Endothelial cell of umbilical vein (primary cell): ENCODE measurements around the gene DNAJC12. TPM values are rescaled to one million over a fixed set of nuclear protein-coding genes. Genes with fewer than 3 reads are reported as not detected.

Experiments used
- BruUV-seq: library from RNA; stranded (reverse); fragments of 400-500 nt; replicated peaks from 2 replicates; lab custom pipeline; 2021; lab: Mats Ljungman, UMichigan
- CTCF ChIA-PET: fragments of 300-600, 350-600 bp; sonication (Branson Sonifier 250); formaldehyde crosslinking; loops from one replicate; lab custom pipeline; 2021; ENCODE audit warnings: antibody characterized with exemption, inconsistent platforms; lab: Charles Lee
- POLR2A ChIA-PET: fragments of 300-600, 350-600 bp; sonication (Branson Sonifier 250); formaldehyde crosslinking; loops from one replicate; lab custom pipeline; 2021; ENCODE audit warnings: antibody characterized with exemption, inconsistent platforms; lab: Charles Lee
- DNase-seq: peaks from one replicate; pipeline ENCODE4 v3.0.0-alpha.2; 2011; ENCODE audit warnings: low read depth, low spot score
- FAIRE-seq: peaks from 2 replicates; lab custom pipeline; 2011; peaks lifted over from hg19 to GRCh38; lab: Jason Lieb, UNC
- H2AFZ ChIP-seq: 2 replicates; pipeline ENCODE4 v1.6.0; 2012; ENCODE audit warnings: low read depth, low read length, control low read depth, inconsistent platforms
- H3K27ac ChIP-seq: 2 replicates; pipeline ENCODE4 v1.5.1; 2011; ENCODE audit warnings: low read depth, mild to moderate bottlenecking, control low read depth, low read length, moderate library complexity; ENCODE audit not compliant: insufficient read depth
- H3K27me3 ChIP-seq, 2 experiments: 2 replicates each; pipeline versions ENCODE4 v1.6.0 to v1.6.1; 2011; ENCODE audit warnings: low read length in 2 of 2, mixed read lengths in 1 of 2; ENCODE audit not compliant: control insufficient read depth in 2 of 2, insufficient read depth in 2 of 2
- H3K36me3 ChIP-seq, 2 experiments: 2 replicates in 1 of 2; 3 replicates in 1 of 2; pipeline ENCODE4 v1.5.1; 2011; ENCODE audit warnings: low read length in 2 of 2, mild to moderate bottlenecking in 1 of 2, moderate library complexity in 1 of 2; ENCODE audit not compliant: control insufficient read depth in 2 of 2, insufficient read depth in 2 of 2; ENCODE audit errors: extremely low read depth in 1 of 2
- H3K4me1 ChIP-seq: 3 replicates; pipeline ENCODE4 v1.5.1; 2011; ENCODE audit warnings: mild to moderate bottlenecking, low read length; ENCODE audit not compliant: control insufficient read depth, insufficient read depth; ENCODE audit errors: extremely low read depth
- H3K4me2 ChIP-seq: 2 replicates; pipeline ENCODE4 v1.6.1; 2011; ENCODE audit warnings: low read length, control low read depth, mixed read lengths; ENCODE audit not compliant: insufficient read depth
- H3K4me3 ChIP-seq, 3 experiments: fragments of 200-600 bp in 1 of 3; sonication (generic), shearing (Covaris generic) in 1 of 3; replicated peaks in 1 of 3; 2 replicates each; pipeline ENCODE4 v1.5.1; 2011 to 2016; ENCODE audit warnings: control low read depth in 3 of 3, low read length in 3 of 3, mild to moderate bottlenecking in 2 of 3, inconsistent platforms in 1 of 3, low read depth in 1 of 3, moderate library complexity in 1 of 3; ENCODE audit not compliant: insufficient read depth in 1 of 3
- H3K79me2 ChIP-seq: 2 replicates; pipeline ENCODE4 v1.6.0; 2012; ENCODE audit warnings: low read length, inconsistent platforms; ENCODE audit not compliant: control insufficient read depth, insufficient read depth
- H3K9ac ChIP-seq: replicated peaks from 2 replicates; pipeline ENCODE3; 2011; ENCODE audit warnings: low read length, control low read depth; ENCODE audit not compliant: insufficient read depth; ENCODE audit errors: extremely low read depth
- H3K9me1 ChIP-seq: replicated peaks from 3 replicates; pipeline ENCODE4 v1.6.0; 2011; ENCODE audit warnings: mild to moderate bottlenecking, low read length; ENCODE audit not compliant: control insufficient read depth, insufficient read depth; ENCODE audit errors: extremely low read depth
- H3K9me3 ChIP-seq: replicated peaks from 2 replicates; pipeline ENCODE4 v1.5.1; 2012; ENCODE audit warnings: low read length, inconsistent platforms; ENCODE audit not compliant: control insufficient read depth, insufficient read depth
- H4K20me1 ChIP-seq: replicated peaks from 2 replicates; pipeline ENCODE3; 2011; ENCODE audit warnings: mild to moderate bottlenecking, low read length; ENCODE audit not compliant: control insufficient read depth, insufficient read depth; ENCODE audit errors: extremely low read depth
- CTCF ChIP-seq, 2 donors: IDR thresholded peaks; 1 replicate in 1 of 2; 2 replicates in 1 of 2; pipeline ENCODE4 v1.5.1; 2011; ENCODE audit warnings: low read length in 2 of 2, mild to moderate bottlenecking in 2 of 2, moderate library complexity in 2 of 2, control low read depth in 1 of 2, inconsistent platforms in 1 of 2, low read depth in 1 of 2; ENCODE audit not compliant: insufficient read depth in 1 of 2; ENCODE audit errors: extremely low read depth in 1 of 2
- FOS ChIP-seq: IDR thresholded peaks from 2 replicates; pipeline ENCODE4 v1.6.1; 2011; ENCODE audit warnings: mild to moderate bottlenecking, low read length, moderate library complexity, borderline replicate concordance; ENCODE audit not compliant: insufficient read depth
- GATA2 ChIP-seq: IDR thresholded peaks from 2 replicates; pipeline ENCODE4 v1.7.0; 2011; ENCODE audit warnings: low read depth, mild to moderate bottlenecking, moderate library complexity, mixed read lengths, low read length; ENCODE audit not compliant: insufficient read length, insufficient read depth
- JUN ChIP-seq: IDR thresholded peaks from 2 replicates; pipeline ENCODE4 v1.6.1; 2011; ENCODE audit warnings: borderline replicate concordance, low read depth; ENCODE audit not compliant: insufficient read length, insufficient read depth
- MAX ChIP-seq: IDR thresholded peaks from 2 replicates; pipeline ENCODE4 v1.6.1; 2011; ENCODE audit not compliant: insufficient read depth, insufficient read length
- POLR2AphosphoS5 ChIP-seq: IDR thresholded peaks from 2 replicates; pipeline ENCODE4 v1.6.1; 2012; ENCODE audit warnings: low read depth, mild to moderate bottlenecking, control low read depth, low read length, moderate library complexity; ENCODE audit not compliant: insufficient read depth
- dilution Hi-C: fragments of 300-500 bp; cut with MboI; formaldehyde crosslinking; loops from one replicate; pipeline ENCODE4 v1.15.0; 2019; ENCODE audit warnings: low sequenced_read_pairs; ENCODE audit not compliant: extremely low pct_ligation_motif_present
- intact Hi-C: fragments of 100-400 bp; cut with micrococcal nuclease; formaldehyde crosslinking; loops from one replicate; pipeline ENCODE4 v1.10.0; 2022
- polyA plus RNA-seq, 4 experiments: library from polyadenylated mRNA; depleted of rRNA in 3 of 4; stranded (reverse) in 3 of 4; unstranded in 1 of 4; fragments of >200 nt; gene quantifications; 2 replicates each; pipeline versions ENCODE4 v1.2.1 to v1.2.3, GENCODE V29; 2011 to 2012; ENCODE audit warnings: missing spikeins in 1 of 4
- total RNA-seq: library from RNA; stranded (reverse); gene quantifications from 2 replicates; pipeline ENCODE4 v1.2.3, GENCODE V29; 2021

The DNAJC12 gene
- total and polyA plus RNA-seq, 2 donors (not counting 3 experiments of a cell fraction or from before 2014, with no cell fraction given), result 0.54 to 1.0 TPM

GRCh38 chr10:67775279-67775678 is 62.7 kb downstream of the DNAJC12 start:
- CTCF ChIA-PET, result interaction anchor here (1.1 to 6.3 kb wide), 3 partner anchors 12 to 110 kb away, joined by 3 to 197 read pairs (median 6); no protein-coding TSS in a partner anchor
- Histone ChIP-seq H4K20me1 (no peaks in the 10 kb centered on the region), H3K36me3 (no peaks in the 10 kb centered on the region), H2AFZ (peak overlapping the region; percentile 65), H3K9me1 (no peaks in the 10 kb centered on the region), H3K27ac (peak overlapping the region; percentile 87), H3K27me3 (no peaks in the 10 kb centered on the region), H3K4me3 (no peak overlapping the region), H3K4me1 (peaks cover 29% of the 10 kb centered on the region), H3K79me2 (no peaks in the 10 kb centered on the region), H3K4me2 (peak overlapping the region; percentile 84), H3K9ac (peak overlapping the region; percentile 26), H3K9me3 (no peaks in the 10 kb centered on the region)
- peak; percentile 86 for TF ChIP-seq FOS
- peak; percentile 55 for TF ChIP-seq POLR2AphosphoS5
- no peak for TF ChIP-seq CTCF (IDR thresholded peaks at IDR 0.05; ENCODE audit: extremely low read depth in 1 of 2, insufficient read depth in 1 of 2, low read depth in 1 of 2, low read length in 2 of 2)
- TF ChIP-seq GATA2, result peak; percentile 54
- TF ChIP-seq JUN, result peak; percentile 43
- no peak for TF ChIP-seq MAX
- BruUV-seq, result no TSS peak
- dilution Hi-C loops (no loop called here), intact Hi-C loops (loop anchor here (1.0 to 10.0 kb wide), 2 partner anchors 11 to 170 kb away; no protein-coding TSS in a partner anchor)
- FAIRE-seq, result peak; percentile 91
- DNase-seq, result peak; percentile 61
- POLR2A ChIA-PET, result no interaction called here
